ENCODE data around the gene SBK1.
A peak's percentile ranks its signal among the peaks of the same experiment; 100 is the strongest.
"Not testable (repeated sequence)": the region's sequence is repeated elsewhere in the genome, so short reads cannot be mapped to it uniquely, and the experiment has no call there.

SBK1 gene

DNA sequence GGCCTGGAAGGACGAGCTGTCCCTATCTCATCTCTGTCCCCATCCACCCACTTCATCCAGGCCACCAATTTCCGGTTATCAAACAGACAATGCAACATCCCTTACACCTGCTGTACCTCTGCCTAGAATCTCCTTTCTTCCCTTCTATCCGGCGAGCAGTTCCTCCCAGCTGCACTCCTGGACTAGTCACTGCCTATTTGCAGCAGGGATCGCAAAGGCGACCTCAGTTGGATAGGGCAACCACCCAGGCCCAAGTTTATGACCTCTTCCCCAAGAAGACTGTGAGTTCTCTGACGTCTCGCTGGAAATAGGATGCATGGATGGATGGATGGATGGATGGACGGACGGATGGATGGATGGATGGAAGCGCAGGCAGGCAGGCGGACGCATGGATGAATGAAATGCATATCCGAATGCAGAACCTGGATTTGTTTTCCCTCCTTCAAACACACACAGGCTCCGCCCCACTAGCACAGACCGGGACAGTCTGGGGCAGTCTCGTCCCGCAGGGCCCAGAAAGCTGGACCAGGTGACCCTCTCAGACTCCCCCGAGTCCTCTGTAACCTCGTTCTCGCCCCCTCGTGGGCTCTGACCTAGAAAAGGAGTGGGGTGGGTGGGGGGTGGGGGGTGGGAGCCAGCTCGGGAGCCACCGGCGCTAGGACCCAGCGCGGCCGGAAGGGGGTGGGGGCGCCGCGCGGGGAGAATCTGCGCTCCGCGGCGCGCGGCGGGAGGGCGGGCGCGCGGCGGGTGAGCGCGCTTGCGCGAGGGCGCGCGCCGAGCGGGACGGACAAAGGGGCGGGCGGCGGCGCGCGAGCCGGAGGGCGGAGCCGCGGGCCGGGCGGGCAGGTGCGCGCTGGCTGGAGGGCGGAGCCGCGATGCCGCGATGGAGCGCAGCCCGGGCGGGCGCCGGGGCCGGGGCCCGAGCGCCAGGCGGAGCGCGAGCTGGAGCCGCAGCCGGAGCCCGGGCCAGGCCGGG is at the start of gene SBK1:
TSS of gene SBK1 (plus strand) at position 875 of the 976 bp plus-strand sequence. CDS start 24,867 bp downstream, outside the sequence.
- DNase-seq: peak; percentile 56

- not testable (repeated sequence) for DNase-seq
Measured at GRCh38 chr16:28249483-28249882, 42.8 kb upstream of the SBK1 start.

- DNase-seq: no peak
Measured at GRCh38 chr16:28250999-28251398, 41.3 kb upstream of the SBK1 start.

GRCh38 chr16:28254158-28254557 is 38.2 kb upstream of the SBK1 start:
- DNase-seq: no peak

DNA sequence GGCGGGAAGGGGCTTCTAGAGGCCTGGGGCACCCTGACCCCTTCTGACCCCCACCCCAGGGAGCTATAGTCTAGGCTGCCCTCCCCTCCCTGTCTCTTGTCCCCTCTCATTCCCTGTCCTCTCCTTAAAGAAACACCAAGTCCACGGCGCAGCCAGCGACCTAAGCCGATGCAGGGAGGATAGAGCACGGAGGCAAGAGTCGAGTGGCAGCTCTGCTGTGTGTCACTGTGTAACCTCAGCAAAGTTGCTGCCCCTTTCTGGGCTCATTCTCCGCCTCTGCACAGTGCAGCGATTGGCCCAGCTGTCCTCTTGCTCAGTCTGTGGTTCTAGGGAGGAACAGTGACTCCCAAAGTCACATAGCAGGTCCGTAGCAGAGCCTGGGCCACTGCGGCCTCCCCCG is 36.5 kb upstream of the SBK1 start:
- no peak for DNase-seq

DNA sequence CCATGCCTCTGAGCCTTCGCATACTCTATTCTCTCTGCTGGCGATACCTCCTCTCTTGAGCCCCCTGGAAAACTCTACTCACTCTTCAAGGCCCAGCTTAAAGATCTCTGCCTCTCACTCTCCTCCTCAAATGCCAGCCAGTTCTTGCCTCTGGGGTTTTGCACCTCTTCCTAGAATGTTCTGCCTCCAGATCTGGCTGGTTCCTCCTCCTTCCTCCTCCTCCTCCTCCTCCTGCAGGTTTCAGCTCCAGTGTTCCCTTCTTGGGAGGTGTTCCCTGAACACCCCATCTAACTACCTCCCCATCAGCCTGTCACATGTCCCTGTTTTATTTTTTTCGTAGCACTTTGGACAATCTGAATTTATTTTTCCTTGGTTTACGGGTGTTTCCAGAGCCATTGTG is 35.1 kb upstream of the SBK1 start:
- DNase-seq: no peak

GRCh38 chr16:28258567-28258966 is 33.8 kb upstream of the SBK1 start:
- no peak for DNase-seq

DNA sequence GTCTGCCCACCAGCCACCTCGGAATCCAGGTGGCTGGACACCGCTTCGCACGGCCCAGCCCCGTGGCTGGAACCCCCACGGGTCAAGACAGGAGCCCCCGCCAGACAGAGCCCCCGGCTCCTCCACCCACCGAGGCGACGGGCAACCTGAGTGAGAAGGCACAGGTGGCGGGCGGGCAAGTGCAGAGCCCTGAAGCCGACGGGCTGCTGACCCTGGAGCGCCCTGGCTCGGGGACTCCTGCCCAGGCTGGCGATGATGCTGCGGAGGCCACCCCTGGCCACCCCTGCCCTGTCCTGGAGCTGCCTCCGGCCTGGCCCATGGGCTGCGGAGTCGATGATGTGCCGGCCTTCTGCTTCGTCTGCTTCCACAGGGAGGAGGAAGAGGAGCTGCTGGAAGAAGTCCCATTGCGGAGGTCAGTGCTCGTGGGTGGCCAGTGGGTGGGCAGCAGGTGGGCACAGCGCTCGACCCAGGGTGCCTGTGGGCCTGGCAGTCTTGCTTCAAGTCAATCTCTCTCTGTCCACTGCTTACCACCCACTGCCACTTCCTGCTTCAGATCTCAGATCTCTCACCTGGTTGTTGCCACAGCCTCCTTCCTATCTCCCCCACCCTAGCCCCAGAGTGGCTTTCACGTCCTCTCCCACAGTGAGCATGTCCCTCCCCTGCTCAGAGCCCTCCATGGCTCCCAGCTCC is 33.1 kb upstream of the SBK1 start:
- no peak for DNase-seq

- DNase-seq: no peak
Measured at GRCh38 chr16:28259781-28260150, 32.6 kb upstream of the SBK1 start.

- DNase-seq: no peak
Measured at GRCh38 chr16:28260193-28260592, 32.1 kb upstream of the SBK1 start.

DNA sequence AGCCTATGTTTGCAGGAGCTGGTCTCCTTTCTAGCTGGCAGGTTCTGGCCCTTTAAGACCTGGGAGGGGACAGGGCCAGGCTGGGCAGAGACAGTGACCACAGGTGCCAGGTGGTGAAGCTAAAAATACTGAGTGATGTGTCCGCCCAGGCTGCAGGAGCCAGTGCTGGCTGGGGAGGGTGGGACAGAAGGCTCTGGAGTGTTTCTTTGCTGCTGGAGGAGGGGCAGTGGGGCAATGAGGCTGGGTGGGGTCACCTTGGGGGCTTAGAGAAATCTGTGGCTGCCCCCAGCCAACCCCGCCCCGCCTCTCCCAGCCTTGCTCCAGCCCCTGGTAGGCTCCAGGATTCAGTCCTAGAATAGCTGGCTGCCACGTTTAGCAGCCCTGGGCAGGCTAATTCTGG is 30.4 kb upstream of the SBK1 start:
- DNase-seq: no peak

GRCh38 chr16:28263305-28263704 is 29.0 kb upstream of the SBK1 start:
- no peak for DNase-seq

GRCh38 chr16:28264656-28265055 is 27.7 kb upstream of the SBK1 start:
- no peak for DNase-seq

DNA sequence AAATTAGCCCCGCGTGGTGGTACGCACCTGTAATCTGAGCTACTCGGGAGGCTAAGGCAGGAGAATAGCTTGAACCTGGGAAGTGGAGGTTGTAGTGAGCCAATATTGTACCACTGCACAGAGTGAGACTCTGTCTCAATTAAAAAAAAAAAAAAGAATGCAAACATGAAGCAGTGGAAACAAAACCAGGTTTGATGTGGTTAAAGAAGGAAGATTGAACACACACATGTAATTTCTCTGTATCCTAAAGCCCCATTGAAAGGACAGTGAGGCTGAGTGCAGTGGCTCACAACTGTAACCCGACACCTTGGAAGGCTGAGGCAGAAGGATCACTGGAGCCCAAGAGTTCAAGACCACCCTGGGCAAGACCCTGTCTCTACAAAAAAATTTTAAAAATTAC is 26.5 kb upstream of the SBK1 start:
- no peak for DNase-seq

- no peak for DNase-seq
Measured at GRCh38 chr16:28267356-28267755, 25.0 kb upstream of the SBK1 start.

- no peak for DNase-seq
Measured at GRCh38 chr16:28273511-28273910, 18.8 kb upstream of the SBK1 start.

GRCh38 chr16:28274676-28275075 is 17.6 kb upstream of the SBK1 start:
- DNase-seq: no peak

DNA sequence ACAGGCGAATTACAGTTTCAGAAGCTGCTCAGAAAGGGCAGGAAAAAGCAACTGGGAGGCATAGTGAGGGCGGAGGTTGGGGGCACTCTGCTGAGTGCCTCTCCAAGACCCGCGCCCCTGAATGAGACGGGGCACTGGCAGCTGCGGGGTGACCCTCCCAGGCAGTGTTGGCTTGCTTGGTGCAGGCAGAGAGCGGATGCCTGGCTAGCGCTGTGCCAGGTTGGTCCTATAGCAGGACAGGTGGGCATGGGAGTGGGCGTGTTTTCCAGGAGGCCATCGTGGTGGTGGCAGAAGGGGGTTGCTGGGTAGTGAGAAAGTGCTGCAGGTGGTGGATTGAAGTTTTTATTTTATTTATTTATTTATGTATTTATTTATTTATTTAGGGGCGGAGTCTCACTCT is 16.0 kb upstream of the SBK1 start:
- DNase-seq: no peak

- DNase-seq: peak; percentile 15
Measured at GRCh38 chr16:28277537-28278388, 14.6 kb upstream of the SBK1 start.

GRCh38 chr16:28279006-28279405 is 13.3 kb upstream of the SBK1 start:
- no peak for DNase-seq

DNA sequence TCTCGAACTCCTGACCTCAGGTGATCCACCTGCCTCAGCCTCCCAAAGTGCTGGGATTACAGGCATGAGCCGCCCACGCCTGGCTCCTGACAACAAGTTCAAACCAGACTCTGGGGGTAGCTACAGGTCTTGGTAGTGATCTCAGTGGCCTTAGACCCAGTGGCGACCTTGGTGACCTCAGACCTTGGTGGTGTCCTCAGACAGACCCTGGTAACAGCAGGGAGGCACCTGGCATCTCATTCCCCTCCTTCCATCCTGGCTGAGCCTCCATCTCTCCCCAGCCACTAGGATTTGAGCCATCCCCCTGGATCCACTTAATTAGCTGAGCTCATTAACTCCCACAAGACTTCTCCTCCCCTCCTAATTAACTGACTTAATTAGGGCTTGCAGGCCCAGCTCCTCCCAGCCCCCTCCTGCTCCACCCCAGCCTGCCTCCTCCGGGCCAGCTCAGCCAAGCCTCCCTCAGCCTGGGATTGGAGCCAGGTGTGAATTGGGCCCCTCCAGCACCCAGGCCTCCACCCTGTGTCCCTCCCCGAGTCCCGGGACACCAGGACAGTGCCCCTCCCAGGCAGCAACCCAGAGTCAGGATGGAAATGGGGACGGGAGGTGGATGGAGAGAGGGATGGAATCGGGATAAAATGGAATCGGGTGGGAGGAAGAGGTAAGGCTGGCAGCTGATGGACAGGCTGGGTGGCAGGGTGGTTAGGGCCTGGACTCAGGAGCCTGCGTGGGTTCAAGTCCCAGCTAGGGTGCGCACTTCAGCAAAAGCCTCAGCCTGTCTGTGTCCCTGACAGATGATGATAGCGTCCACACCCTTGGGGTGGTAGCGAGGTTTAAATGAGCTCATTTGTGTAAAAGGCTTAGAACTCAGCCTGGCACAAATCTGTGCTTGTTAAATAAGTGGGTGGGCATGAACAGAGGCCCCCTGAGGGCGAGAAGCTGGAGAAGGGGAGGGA is 11.2 kb upstream of the SBK1 start:
- no peak for DNase-seq

- no peak for DNase-seq
Measured at GRCh38 chr16:28282045-28282444, 10.3 kb upstream of the SBK1 start.
